GM18499 (cell line): Measurements from ENCODE around the gene FLNA.

Experiments used
- ATAC-seq: cut with Tn5 transposase; IDR thresholded peaks from one replicate; pipeline ENCODE4 v1.9.1; 2021; ENCODE audit warnings: moderate number of reproducible peaks; ENCODE audit not compliant: insufficient read depth, unreplicated experiment

FLNA gene

GRCh38 chrX:154376774-154377173 is 2.3 kb upstream of the FLNA start:
- ATAC-seq: no peak

DNA sequence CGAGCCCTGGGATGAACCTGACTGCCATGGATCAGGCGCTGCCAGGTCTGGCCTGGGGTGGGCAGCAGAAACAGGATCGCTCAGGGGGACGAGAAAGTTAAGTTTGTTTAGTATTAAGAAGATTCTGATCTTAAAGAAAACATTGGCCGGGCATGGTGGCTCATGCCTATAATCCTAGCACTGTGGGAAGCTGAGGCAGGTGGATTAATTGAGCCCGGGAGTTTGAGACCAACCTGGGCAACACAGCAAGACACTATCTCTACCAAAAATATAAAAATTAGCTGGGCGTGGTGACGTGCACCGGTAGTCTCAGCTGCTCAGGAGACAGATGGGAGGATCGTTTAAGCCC is 696 bp upstream of the FLNA start:
- ATAC-seq: no peak

GRCh38 chrX:154373340-154374306 is 811 bp downstream of the FLNA start:
- ATAC-seq: no peak

DNA sequence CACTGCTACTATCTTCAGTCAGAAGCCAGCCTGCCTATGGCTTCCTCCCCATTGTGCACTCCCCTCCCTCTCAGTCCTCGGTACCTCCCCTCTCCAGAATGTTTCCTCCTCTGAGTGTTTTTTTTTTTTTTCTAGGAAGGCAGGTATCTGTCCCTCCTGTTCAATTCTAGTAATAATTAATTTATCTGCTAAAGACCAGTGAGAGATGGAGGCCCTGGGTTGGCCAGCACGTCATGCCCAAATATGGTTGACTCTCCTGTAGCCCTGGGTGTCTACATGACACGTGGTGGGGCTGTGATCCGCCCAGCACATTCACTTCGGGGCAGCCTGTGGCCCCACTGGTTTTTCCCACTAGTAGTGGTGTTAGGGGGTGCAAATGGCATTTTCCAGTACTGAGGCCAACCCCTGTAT is 1.8 kb downstream of the FLNA start:
- ATAC-seq: no peak

DNA sequence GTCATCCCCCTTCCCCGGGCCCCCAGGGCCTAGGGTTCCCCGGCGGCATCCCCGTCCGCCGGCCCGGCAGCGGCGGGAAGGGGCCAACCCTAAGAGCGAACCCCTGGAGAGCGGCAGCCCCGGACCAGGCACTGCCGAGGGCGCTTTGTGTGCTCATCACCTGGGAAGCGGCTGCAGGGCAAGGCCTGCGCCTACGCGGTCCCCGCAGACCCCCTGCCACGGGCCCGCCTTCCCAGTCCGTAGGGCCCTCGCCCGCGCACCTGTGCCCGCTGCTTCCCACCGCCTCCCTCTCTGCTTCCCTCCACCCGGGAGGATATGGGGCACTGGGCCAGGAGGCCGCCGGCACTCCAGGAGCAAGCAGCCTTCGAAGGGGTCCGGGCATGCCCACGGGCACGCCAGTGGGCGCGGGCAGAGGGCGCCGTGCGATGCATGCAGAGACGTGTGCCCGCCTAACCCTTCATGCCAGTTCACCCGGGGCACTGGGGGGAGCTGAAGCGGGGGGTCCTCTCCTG is 2.6 kb downstream of the FLNA start:
- ATAC-seq: no peak

DNA sequence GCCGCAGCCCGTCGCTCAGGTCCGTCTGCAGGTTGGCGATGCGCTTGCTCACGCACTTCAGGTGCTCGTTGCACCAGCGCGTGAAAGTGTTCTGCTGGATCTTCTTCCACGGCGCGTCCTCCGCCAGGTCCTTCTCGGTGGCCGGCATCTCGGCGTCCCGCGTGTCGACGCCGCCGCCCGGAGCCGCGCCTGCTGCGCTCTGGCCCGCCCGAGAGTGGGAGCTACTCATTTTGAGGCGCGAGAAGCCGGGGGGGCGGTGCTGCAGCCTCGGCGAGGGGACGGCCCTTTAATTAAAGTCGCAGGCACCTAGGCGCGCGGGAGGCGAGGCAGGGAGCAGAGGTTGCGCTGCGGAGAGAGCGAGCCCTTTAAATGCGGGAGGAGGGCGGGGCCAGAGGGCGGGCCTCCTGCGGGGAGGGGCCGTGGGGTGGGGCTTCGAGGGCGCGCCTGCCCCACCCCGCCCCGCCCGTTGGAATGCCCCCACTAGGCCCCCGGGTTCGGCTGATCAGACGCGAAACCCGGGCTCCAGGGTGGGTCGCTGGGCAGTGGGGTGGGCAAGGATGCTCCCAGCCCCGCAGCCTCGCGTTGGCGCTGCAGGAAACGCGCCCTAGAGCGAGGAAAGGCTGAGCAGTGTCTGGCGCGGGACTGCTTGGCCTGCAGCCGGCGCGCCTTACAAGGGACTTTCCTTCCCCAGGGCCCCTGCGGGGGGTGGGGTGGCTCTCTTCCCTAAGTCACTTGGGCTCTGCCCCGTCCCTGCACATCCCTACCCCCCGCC is 3.2 kb downstream of the FLNA start:
- ATAC-seq: no peak

DNA sequence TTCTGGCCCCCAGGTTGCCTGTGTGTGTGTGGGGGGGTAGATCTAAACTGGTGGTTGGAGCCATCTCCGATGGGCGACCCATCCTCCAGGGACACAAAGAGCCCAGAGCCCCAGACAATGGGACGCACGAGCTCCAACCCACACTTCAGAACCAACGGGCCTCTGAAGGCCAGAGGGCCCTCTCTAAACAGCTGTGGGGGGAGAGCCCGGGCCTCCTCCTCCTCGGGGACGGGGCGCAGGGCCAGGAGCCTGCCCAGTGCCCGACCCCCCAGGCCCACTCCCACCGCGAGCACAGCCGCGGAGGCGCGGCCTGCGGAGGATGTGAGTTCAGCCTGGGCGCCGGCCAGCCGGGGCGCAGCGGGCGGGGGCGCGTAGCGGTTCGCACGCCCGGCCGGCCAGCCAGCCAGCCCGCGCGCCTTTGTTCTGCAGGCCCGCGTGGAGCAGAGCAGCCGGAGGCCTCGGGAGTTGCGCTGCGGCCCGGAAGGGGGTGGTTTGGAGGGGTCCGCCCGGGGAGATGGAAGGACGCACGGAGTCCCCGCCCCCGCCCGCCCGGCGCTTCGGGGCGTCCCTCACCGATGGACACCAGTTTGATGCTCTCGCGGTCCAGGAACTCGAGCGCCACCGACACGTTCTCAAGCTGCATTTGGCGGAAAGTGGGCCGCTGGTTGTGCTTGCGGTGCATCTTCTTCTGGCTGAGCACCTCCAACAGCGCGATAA is 4.0 kb downstream of the FLNA start:
- ATAC-seq: no peak

- no peak for ATAC-seq
Observed at GRCh38 chrX:154369449-154370299, 4.8 kb downstream of the FLNA start.

DNA sequence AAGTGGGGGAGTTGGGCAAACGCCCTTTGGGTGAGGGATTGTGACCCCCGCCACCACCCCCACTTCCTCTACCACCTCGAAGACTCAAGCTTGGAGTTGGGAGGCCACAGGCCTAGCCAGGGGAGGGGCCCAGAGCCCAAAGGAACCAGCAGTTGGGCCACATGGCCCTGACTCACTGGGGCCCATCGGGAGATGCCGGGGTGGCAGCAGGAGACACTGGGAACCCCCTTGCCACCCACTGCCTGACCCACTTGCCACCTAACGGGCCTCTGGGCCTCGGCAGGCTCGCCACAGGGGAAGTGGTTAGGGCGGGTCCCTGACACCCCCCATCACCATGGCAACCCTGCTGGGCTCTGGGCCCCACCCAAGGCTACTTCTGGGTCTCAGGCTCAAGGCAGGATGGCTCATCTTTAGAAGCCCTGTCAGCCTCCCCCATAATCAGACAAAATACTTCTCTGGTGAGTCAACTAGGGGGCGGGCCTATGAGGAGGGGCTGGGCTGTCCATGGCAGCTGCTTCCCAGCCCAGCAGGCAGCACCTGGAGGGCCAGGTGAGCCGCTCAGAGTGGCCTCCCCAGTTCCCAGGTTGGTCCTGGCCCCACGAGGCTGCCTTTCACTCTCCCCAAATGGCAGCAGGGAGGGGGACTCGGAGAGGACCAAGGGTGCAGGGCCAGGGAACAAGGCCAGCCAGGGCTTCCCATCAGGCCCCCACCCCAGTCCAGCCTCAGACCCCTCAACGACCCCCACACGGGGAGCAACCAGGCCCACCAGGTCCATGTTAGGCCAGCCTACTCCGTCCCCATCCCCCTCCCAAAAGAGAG is 5.6 kb downstream of the FLNA start:
- ATAC-seq: no peak

GRCh38 chrX:154367474-154368308 is 6.7 kb downstream of the FLNA start:
- no peak for ATAC-seq

DNA sequence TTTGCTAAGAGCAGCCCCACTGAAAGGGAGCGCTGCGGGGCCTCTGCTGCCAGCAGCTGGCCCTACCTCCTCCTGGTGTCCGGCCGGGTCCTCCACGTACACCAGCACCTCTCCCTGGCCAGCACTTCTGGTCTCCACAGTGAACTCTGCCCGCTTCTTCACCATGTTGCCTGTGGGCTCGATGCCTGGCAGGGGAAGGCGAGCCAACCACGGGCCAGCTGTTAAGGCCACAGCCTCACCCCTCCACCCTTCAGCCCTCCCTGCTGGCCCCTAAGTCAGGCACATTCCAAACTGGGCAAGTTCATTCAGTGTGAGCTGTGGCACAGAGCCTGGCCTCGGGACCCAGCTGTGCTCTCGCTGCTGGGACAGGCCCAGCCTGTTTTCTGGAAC is 7.8 kb downstream of the FLNA start:
- ATAC-seq: no peak

GRCh38 chrX:154365997-154366665 is 8.3 kb downstream of the FLNA start:
- no peak for ATAC-seq

GRCh38 chrX:154365052-154365600 is 9.3 kb downstream of the FLNA start:
- ATAC-seq: no peak

- no peak for ATAC-seq
Observed at GRCh38 chrX:154363706-154364439, 10.6 kb downstream of the FLNA start.

- no peak for ATAC-seq
Observed at GRCh38 chrX:154362085-154362742, 12.2 kb downstream of the FLNA start.

DNA sequence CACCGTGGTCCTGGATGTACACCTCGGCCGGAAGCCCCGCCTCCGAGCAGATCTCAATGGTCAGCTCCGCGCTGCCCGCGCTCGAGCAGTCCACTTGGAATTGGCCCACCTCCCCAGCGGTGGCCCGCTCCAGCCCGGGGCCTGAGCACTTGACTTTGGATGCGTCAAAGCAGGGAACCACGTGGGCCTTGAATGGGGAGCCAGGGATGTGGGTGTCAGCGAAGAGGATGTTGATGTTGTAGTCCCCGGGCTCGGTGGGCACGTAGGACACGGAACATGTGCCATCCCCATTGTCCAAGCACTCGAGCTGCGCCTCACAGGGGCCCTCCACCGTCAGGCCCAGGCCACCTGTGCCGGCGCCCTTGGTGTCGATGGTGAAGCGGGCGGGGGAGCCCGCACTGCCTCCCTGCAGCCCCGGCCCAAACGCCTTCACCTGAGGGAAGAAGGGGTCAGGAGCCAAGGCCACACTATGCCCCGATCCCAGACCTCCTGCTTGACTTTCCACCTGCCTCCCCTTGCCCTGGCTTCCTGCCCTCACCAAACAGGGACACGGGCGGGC is 14.2 kb downstream of the FLNA start:
- ATAC-seq: no peak
